ENCODE results near the gene ANO2.

ANO2 gene

DNA sequence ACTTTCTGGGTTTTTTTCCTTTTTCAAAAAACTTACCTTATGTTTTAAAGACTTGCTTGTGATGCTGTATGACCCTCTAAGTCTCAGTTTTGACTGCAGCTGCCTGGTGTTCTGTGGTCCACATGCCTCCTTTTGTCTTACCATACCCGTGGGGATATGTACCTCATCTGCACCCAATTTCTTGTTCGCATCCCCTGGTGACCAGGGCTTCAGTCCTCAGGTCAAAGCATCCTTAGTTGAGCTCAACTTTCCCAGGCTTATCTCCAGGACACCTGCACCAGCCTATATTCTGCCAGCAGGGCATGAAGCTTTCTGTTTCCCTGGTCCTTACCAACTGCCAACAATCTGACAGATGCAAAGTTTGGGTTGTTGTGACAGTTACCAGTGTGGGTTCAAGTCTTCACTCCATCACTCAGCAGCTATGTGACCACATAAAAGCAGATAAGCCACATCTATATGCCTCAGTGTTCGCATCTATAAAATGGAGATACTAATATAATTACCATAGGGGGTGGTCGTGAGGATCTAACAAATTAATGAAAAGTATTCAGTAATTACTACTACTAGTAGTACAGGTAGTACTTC is 419.2 kb downstream of the ANO2 start:
- no peak overlapping the region for H3K4me3 ChIP-seq (ENCODE audit: low read length)
- TF ChIP-seq CTCF (IDR thresholded peaks at IDR 0.05; ENCODE audit: insufficient read depth, low read depth, low read length, missing control alignments): no peak
- no peak for DNase-seq (ENCODE audit: low read depth)

DNA sequence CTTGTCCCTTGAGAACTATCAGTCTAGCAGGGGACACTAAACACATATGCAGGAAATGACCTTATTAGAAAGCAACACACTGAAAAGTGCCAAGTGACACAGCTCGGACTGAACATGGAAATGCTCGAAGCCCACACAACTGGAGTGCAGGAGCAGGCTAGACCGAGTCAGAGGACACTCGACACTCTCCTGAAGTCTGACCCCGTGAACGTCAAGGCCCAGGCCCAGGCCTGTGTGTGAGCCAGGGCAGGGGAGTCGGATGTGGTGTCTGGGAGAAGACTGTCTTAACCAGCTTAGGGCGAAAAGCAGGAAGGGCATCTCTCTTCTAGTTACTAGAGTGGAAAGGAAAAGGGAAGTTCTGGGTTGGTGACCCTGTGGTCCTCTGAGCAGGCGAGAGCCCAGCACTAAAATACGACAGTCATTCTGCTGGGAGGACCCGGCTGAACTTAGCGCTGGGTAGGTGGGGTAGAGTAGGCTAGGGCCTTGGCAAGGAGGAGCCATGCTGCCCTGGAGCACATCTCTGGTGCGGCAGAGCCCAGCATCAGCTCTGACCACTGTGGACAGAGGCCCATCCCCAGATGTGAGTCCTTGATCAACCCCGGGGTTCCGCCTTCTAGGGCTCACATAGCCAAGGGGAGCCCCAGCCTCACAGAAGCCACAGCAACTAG is 420.2 kb downstream of the ANO2 start:
- no peak for TF ChIP-seq CTCF (IDR thresholded peaks at IDR 0.05; ENCODE audit: insufficient read depth, low read depth, low read length, missing control alignments)
- H3K4me3 ChIP-seq (ENCODE audit: low read length): no peak overlapping the region
- DNase-seq (ENCODE audit: low read depth): no peak

- TF ChIP-seq CTCF (IDR thresholded peaks at IDR 0.05; ENCODE audit: insufficient read depth, low read depth, low read length, missing control alignments): no peak
- no peak for DNase-seq (ENCODE audit: low read depth)
- no peak overlapping the region for H3K4me3 ChIP-seq (ENCODE audit: low read length)
These were observed 420.8 kb downstream of the ANO2 start for GRCh38 chr12:5524116-5524768.

DNA sequence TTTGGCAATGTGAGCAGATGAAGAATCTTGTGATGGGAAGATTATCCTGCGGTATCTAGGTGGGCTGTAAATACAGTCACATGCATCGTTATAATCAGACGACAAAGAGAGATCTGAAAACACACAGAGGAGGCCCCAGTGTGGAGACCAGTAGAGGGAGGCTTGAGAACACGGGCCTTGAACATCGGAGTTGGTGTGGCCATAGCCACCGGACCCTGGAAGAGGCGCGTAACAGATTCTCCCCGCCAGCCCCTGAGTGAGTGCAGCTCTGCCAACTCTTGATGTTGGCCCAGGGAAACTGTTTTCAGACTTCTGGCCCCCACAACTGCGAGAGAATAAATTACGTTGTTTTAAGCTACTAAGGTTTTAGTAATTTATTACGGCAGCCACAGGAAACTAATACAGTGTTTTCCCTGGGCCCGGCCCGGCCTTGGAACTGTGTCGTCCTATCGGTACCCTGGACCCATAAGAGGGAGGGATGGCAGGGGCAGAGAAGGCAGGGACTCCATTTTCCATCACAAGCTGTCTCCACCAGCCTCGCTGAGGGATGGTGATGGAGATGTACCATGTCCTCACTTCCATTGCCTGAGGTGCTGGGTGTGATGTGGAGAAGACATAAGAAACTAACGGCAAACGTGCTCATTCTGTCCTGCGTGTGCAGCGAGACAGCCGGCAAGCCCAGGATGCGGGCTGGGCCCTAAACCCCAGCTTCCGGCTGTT is 421.5 kb downstream of the ANO2 start:
- no peak for TF ChIP-seq CTCF (IDR thresholded peaks at IDR 0.05; ENCODE audit: insufficient read depth, low read depth, low read length, missing control alignments)

GRCh38 chr12:5522432-5523335 is 422.4 kb downstream of the ANO2 start:
- H3K4me3 ChIP-seq (ENCODE audit: low read length): no peak overlapping the region
- no peak for TF ChIP-seq CTCF (IDR thresholded peaks at IDR 0.05; ENCODE audit: insufficient read depth, low read depth, low read length, missing control alignments)

More for the DNA sequence above, 421.5 kb downstream of the ANO2 start:
- DNase-seq (ENCODE audit: low read depth): no peak
- no peak overlapping the region for H3K4me3 ChIP-seq (ENCODE audit: low read length)

More at GRCh38 chr12:5522432-5523335, 422.4 kb downstream of the ANO2 start:
- no peak for DNase-seq (ENCODE audit: low read depth)

Measured in epithelial cell of esophagus (primary cell).